NOMO-1 (cell line): ENCODE data around the gene RTP4.
"Not testable (repeated sequence)": the region's sequence is repeated elsewhere in the genome, so short reads cannot be mapped to it uniquely, and the experiment has no call there.

Experiments used
- DNase-seq, 2 experiments: peaks; one replicate each; lab custom pipeline; 2025; ENCODE audit not compliant: unreplicated experiment in 2 of 2; lab: John Stamatoyannopoulos, UW

Gene RTP4

DNA sequence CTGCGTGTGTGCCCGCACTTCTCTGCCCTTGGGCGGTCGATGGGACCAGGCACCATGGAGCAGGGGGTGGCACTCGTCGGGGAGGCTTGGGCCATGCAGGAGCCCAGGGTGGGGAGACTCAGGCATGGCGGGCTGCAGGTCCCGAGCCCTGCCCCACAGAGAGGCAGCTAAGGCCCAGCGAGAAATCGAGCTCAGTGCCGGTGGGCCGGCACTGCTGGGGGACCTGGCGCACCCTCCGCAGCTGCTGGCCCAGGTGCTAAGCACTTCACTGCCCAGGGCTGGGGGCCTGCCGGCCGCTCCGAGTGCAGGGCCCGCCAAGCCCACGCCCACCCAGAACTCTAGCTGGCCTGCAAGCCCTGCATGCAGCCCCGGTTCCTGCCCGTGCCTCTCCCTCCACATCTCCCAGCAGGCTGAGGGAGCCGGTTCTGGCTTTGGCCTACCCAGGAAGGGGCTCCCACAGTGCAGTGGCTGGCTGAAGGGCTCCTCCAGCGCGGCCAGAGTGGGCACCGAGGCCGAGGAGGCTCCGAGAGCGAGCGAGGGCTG, 553 bp upstream of the RTP4 start:
- no peak for DNase-seq

DNA sequence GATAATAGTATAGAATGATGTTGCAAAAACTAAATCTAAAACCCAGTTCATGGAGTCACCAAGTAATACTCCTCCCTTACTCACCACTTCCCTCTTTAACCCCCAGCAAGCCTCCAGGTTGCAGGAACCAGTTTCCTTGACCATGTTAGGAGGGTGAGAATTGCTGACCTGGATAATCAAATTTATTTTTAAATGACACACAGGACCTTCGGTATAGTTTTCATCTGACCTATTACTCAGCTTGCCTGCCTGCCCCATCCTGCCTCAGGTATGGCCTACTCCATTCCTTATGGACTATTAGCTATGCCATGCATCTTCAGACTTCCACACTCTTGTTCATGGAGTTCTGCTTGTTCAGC, 883 bp downstream of the RTP4 start:
- peak; percentile 42 to 77 for DNase-seq

DNA sequence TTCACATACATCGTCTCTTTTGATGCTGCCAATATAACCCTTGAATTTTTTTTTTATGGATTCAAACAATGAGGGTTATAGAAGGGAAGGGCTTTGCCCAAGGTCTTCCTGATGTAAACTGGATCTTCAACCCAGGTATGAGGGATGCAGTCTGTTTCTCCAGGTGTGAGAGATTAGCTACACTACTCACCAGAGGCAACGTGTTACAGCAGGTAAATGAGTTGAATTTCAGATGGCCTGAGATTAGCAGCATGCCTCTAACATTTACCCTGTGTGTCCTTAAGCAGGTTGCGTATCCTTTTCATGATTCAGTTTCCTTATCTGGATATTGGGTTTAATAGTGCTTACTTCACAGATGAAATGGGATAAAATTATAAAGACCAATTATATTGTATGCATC, 1.9 kb downstream of the RTP4 start:
- no peak for DNase-seq

DNA sequence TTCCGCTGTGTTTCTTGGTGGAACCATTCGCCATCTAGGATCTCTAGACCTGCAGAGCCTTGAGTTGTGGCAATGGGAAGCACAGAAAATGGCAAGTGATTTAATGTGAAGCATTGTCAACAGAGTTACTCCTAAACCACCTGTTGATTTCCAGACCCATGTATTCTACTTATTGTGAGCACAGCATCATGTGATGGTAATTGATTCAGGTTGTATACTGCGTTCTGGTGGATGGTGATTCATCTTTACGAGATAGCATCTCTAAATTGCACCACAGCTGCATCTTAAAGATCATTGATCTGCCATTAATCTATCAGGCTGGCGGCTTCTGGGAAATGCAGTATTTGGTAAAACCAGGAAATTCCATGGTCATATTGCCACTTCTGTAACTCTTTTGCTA, 7.4 kb downstream of the RTP4 start:
- no peak for DNase-seq

DNA sequence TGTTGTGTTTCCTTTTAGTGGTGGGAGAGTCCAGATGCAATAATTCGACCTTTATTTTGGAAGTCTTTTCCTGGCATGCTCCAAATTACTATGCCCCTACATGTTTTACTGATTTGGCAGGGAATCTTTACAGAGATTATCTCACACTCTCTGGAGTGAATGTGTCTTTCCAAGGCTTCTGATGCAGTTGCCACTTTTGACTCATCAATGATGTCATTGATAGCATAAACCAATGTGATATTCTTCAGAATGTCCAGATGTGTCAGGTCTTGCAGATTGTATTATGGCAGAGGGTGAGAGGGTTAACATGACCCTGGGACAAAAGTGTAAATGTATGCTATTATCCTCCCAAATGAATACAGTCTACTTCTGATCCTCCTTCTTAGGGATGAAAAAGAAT, 9.7 kb downstream of the RTP4 start:
- no peak for DNase-seq

DNA sequence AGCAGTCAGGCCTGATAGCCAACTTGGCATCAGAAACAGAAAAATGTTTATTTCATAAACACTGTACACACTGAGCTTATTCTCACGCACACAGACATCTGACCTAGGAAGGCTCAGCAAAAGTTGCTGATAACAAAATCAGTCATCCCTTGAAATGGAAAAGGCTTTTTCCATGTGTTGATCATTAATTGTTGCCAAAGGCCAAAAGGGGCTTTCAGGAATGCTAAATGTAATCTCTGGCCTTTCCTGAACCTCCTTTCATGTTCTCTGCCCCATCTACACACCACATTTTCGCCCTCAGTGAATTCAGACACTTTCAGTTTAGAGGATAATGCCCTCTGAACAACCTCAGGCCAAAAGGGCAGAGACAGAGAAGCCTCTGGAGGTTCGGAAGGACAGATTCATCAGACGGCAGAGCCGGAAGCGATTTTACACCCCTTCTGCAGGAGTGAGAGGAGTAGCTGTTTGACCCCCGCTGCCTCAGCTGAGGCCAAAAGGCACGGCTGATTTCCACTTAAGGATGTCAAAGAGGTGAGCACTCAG, 14.5 kb downstream of the RTP4 start:
- DNase-seq, result no peak

DNA sequence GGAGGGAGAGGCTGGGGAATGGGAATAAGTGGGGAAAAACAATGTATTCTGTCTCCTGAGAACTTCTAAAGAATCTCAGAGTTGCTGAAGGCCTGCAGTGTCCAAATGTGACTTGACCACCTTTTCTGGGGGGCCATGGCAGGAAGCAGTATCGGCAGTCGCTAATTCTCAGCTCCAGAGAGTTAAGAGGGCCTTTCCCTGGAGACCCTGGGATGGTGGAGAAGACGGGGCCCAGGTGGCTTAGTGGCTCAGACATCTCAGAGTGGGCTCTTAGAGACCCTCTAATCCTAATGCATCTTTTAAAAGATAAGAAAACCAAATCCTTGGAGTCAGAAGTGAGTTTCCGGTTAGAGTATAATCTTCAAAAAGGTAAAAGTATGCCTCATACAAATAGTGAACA, 15.1 kb downstream of the RTP4 start:
- no peak for DNase-seq

DNA sequence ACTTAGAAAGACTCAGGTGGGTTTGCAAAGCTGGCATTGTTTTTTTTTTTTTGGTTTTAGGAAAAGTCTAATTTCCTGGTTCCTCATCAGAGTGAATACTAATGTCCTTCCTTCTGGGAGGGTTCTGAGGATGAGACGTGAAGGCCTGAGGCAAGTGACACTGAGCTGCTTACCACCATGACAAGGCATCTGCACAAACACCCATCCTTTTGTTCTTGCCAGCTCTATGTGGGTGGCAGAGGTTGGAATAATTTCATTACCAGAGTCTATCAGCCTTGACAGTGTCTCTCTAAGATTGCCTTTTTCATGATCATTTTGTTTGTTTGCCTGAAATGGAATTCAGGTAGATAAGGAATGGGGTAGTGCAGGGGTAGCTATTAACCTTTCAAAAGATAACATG, 17.1 kb downstream of the RTP4 start:
- no peak for DNase-seq

DNA sequence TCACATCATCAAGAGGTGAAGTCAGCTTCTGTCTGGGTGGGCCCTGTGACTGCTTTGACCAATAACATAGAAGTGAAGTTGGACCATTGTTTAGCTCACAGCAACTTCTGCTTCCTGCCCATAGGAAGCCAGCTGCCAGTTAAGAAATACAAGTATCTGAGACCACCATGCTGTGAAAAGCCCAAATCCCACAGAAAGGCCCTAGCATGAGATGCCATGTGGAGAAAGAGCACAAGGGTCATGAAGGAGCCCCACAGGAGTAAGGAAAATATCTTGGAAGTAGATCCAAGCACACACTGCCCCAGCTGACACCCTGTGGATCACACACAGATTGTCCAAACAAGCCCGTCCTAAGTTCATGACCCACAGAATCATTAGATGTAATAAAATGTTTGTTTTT, 28.5 kb downstream of the RTP4 start:
- DNase-seq, result no peak

DNA sequence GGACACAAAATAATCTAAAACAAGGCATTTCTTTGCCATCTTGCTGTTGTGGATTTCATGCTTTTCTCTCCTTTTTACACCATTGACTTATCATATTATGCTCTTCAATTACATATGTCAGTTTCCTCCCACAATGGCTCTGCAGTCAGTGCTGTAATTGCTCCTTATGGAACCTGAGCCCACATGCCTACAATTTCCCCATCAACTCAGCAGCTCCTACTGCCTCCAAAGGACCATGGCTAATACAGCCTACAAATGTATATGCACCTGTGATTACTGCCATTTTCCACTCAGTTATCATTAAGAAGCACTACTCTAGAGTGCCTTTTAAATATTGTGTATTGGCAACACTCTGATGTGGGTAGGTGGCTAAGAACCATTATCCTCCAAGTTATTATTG, 30.8 kb downstream of the RTP4 start:
- no peak for DNase-seq

DNA sequence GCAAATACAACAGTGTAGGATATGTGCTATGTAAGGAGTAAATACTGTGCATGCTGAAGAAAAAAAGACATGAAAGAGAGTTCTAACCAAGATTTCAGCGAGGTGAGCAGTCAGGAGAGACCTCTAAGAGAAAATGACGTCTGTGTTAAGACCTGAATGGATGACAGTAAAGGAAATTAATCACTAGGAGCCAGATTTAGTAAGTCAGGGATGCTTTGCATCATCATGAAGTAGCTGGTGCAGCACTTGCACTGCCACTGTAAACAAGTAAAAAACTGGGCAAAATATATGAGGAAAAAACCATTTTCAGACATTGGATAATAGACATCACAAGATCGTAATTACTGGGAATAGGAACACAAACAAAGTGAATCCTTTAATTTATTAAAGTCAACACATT, 32.6 kb downstream of the RTP4 start:
- no peak for DNase-seq

DNA sequence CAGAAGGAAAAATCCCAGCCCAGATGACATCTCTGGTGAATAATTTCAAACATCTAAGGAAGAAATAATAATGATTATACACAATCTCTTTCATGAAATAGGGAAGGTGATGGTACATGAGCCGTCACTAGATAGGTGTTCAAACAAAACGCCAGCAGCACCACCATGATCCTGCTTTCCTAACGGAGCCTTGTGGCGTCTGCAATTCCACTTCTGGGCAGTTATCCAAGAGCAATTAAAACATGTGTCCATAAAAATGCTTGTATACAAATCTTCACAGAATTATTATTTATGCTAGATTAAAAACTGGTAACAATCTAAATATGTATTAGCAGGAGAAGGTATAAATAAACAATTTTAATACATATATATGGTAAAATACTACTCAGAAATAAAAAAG, 33.7 kb downstream of the RTP4 start:
- no peak for DNase-seq

DNA sequence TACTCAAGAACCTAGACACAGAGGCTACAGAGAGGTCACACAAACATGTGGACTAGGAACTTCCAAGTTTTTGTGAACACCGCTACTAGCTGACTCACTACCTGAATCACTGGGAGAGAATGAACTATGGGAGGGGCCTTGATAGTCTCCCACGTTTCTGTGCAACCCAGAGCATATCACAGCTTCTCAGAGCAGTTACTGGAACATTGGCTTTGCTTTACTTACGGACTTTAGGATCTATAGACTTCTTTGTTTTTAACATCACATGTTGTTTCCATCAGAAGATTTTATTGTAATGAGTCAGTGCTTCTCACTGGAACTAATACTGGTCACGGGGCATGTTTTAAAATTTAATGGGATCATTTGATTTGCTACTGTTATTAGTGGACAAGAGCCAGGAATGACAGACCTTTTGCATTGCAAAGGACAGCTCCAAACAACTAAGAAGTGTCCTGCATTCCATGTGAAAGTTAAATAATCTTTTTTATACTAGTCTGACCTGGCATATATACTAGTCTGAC, 35.6 kb downstream of the RTP4 start:
- no peak for DNase-seq

DNA sequence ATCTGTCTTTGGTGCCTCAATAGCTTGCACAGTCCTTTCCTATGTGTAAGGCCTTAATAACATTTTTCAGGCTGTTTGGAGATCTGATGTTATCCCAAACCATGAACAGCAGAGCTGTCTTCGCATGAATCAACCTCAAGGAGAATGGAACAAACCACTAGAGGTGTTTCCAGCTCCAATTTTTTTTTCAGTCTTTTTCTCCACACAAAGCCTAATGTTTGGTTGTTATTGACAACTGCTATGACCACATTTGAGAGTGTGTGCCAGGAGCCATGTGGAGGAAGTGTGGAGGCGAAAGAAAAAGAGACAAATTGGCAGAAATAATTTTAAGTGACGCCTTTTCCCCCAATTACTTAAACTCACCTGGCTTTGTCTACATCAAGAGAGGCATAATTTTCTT, 38.7 kb downstream of the RTP4 start:
- no peak for DNase-seq

DNA sequence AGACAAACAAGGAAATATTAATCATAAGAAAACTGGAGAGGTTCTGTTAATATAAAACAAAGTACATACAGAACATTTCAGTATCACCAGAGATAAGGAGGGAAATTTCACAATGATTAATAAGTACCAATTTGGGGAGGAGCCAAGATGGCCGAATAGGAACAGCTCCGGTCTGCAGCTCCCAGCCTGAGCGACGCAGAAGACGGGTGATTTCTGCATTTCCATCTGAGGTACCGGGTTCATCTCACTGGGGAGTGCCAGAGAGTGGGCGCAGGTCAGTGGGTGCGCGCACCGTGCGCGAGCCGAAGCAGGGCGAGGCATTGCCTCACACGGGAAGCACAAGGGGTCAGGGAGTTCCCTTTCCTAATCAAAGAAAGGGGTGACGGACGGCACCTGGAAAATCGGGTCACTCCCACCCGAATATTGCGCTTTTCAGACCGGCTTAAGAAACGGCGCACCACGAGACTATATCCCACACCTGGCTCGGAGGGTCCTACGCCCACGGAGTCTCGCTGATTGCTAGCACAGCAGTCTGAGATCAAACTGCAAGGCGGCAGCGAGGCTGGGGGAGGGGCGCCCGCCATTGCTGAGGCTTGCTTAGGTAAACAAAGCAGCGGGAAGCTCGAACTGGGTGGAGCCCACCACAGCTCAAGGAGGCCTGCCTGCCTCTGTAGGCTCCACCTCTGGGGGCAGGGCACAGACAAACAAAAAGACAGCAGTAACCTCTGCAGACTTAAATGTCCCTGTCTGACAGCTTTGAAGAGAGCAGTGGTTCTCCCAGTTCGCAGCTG, 44.0 kb downstream of the RTP4 start:
- DNase-seq, result not testable (repeated sequence)
